K562 (cell line): Measurements from ENCODE around the gene LTBP1. TPM values are rescaled to one million over a fixed set of nuclear protein-coding genes. Genes with fewer than 3 reads are reported as not detected.

Experiments
- ATAC-seq: fragments of 200-7000 bp; cut with Tn5 transposase; 3 replicates; pipeline ENCODE4 v1.9.1; 2020; ENCODE audit warnings: moderate library complexity
- BruUV-seq: library from RNA; stranded (reverse); fragments of 400-500 nt; replicated peaks from 2 replicates; lab custom pipeline; 2021; lab: Mats Ljungman, UMichigan
- CTCF ChIA-PET: fragments of 300-600 bp; formaldehyde crosslinking; extraction: SDS; loops from one replicate; lab custom pipeline; 2021; ENCODE audit warnings: low intra/inter-chr PET ratio; lab: Yijun Ruan, JAX
- POLR2A ChIA-PET: fragments of 300-600, 350-650 bp; sonication (Branson Sonifier 250); formaldehyde crosslinking; extraction: SDS; loops from one replicate; lab custom pipeline; 2021; ENCODE audit warnings: antibody characterized with exemption, inconsistent platforms; lab: Yijun Ruan, JAX
- DNase-seq, 4 experiments: peaks; one replicate each; pipeline versions ENCODE4 v3.0.0 to v3.0.0-alpha.2; 2011 to 2018; ENCODE audit warnings: low spot score in 3 of 4, mixed read lengths in 3 of 4; ENCODE audit errors: extremely low read depth in 1 of 4
- FAIRE-seq: peaks from 2 replicates; lab custom pipeline; 2011; peaks lifted over from hg19 to GRCh38; lab: Jason Lieb, UNC
- H2AFZ ChIP-seq: 2 replicates; pipeline ENCODE4 v1.6.0; 2011; ENCODE audit warnings: low read depth, low read length, control low read depth, inconsistent platforms
- H3K27ac ChIP-seq: fragments of 200-600 bp; 3 replicates; pipeline ENCODE4 v1.8.0; 2011; ENCODE audit warnings: low read depth, mild to moderate bottlenecking, control low read depth, inconsistent platforms, low read length, moderate library complexity, mixed read lengths; ENCODE audit errors: extremely low read depth
- H3K27me3 ChIP-seq, 2 experiments: fragments of 300-600 bp in 1 of 2; 2 replicates in 1 of 2; 3 replicates in 1 of 2; pipeline versions ENCODE4 v1.6.0 to v1.8.0; 2011; ENCODE audit warnings: inconsistent platforms in 2 of 2, low read length in 2 of 2, mild to moderate bottlenecking in 1 of 2, mixed read lengths in 1 of 2, moderate library complexity in 1 of 2; ENCODE audit not compliant: control insufficient read depth in 2 of 2, insufficient read depth in 2 of 2
- H3K36me3 ChIP-seq: fragments of 300-600 bp; 3 replicates; pipeline ENCODE4 v1.8.0; 2011; ENCODE audit warnings: mild to moderate bottlenecking, low read length, inconsistent platforms; ENCODE audit not compliant: control insufficient read depth, insufficient read depth
- H3K4me1 ChIP-seq, 2 experiments: fragments of 200-600 bp in 1 of 2; replicated peaks in 1 of 2; 2 replicates in 1 of 2; 3 replicates in 1 of 2; pipeline versions ENCODE4 v1.5.1 to v1.8.0; 2011; ENCODE audit warnings: inconsistent platforms in 2 of 2, low read length in 2 of 2, mild to moderate bottlenecking in 1 of 2, mixed read lengths in 1 of 2, moderate library complexity in 1 of 2; ENCODE audit not compliant: control insufficient read depth in 2 of 2, insufficient read depth in 2 of 2
- H3K4me2 ChIP-seq: 2 replicates; pipeline ENCODE4 v1.6.1; 2011; ENCODE audit warnings: low read length, control low read depth, inconsistent platforms, mixed read lengths; ENCODE audit not compliant: insufficient read depth
- H3K4me3 ChIP-seq: fragments of 200-600 bp; sonication (generic), shearing (Covaris generic); 2 replicates; pipeline ENCODE4 v1.5.1; 2016; ENCODE audit warnings: control low read depth, inconsistent platforms
- H3K79me2 ChIP-seq: fragments of 200-600 bp; 3 replicates; pipeline ENCODE4 v1.8.0; 2011; ENCODE audit warnings: low read length, inconsistent platforms; ENCODE audit not compliant: control insufficient read depth, insufficient read depth
- H3K9ac ChIP-seq, 2 experiments: 2 replicates each; pipeline versions ENCODE4 v1.6.0 to v1.6.1; 2011; ENCODE audit warnings: low read depth in 2 of 2, low read length in 2 of 2, control low read depth in 1 of 2, inconsistent platforms in 1 of 2, mild to moderate bottlenecking in 1 of 2, mixed read lengths in 1 of 2; ENCODE audit not compliant: insufficient read depth in 1 of 2
- H3K9me1 ChIP-seq: one replicate; pipeline ENCODE4 v1.6.0; 2011; ENCODE audit warnings: inconsistent platforms, mild to moderate bottlenecking, low read length, moderate library complexity; ENCODE audit not compliant: control insufficient read depth, insufficient read depth
- H3K9me3 ChIP-seq: replicated peaks from 2 replicates; pipeline ENCODE4 v1.5.1; 2011; ENCODE audit warnings: low read depth, low read length, inconsistent platforms; ENCODE audit not compliant: control insufficient read depth, insufficient read depth
- H4K20me1 ChIP-seq: replicated peaks from 2 replicates; pipeline ENCODE4 v1.6.1; 2011; ENCODE audit warnings: low read length, inconsistent platforms, mixed read lengths; ENCODE audit not compliant: control insufficient read depth, insufficient read depth
- ARHGAP35 ChIP-seq: fragments of 450-650 bp; IDR thresholded peaks from 2 replicates; pipeline ENCODE4 v1.6.1; 2018; ENCODE audit not compliant: partially characterized antibody
- ARID2 ChIP-seq: fragments of 450-650 bp; IDR thresholded peaks from 2 replicates; pipeline ENCODE4 v1.6.1; 2017; ENCODE audit warnings: antibody characterized with exemption, mild to moderate bottlenecking
- GATAD2A ChIP-seq: fragments of 450-650 bp; IDR thresholded peaks from 2 replicates; pipeline ENCODE4 v1.6.1; 2017
- HDAC1 ChIP-seq, 2 experiments: fragments of 450-650 bp; IDR thresholded peaks; 2 replicates each; pipeline ENCODE4 v1.6.1; 2016 to 2017; ENCODE audit warnings: inconsistent platforms in 1 of 2, mild to moderate bottlenecking in 1 of 2, moderate library complexity in 1 of 2
- KDM2B ChIP-seq: fragments of 250-450 bp; sonication (Bioruptor Pico); IDR thresholded peaks from 2 replicates; pipeline ENCODE4 v1.8.0; 2021; ENCODE audit warnings: mild to moderate bottlenecking, moderate library complexity
- SREBF1 ChIP-seq: fragments of 150-350 bp; IDR thresholded peaks from 2 replicates; pipeline ENCODE4 v1.6.1; 2014; ENCODE audit warnings: antibody characterized with exemption, low read depth, low read length, borderline replicate concordance
- ZNF512 ChIP-seq: IDR thresholded peaks from 2 replicates; pipeline ENCODE4 v1.6.1; 2016; ENCODE audit warnings: missing genetic modification characterization, missing compliant biosample characterization
- WGBS: fragments of 100-300 bp; shearing (Covaris generic); methylation state at CpG from one replicate; pipeline ENCODE4 v1.1.6; 2016; ENCODE audit warnings: low coverage, mixed read lengths; ENCODE audit not compliant: insufficient coverage; ENCODE audit errors: missing lambda C conversion rate; 5-methylcytosine and 5-hydroxymethylcytosine counted together
- in situ Hi-C: fragments of 300-500 bp; cut with MboI; formaldehyde crosslinking; loops from 4 replicates; pipeline ENCODE4 v1.15.0; 2018; ENCODE audit warnings: inconsistent platforms, mixed read lengths
- intact Hi-C: fragments of 100-400 bp; cut with micrococcal nuclease; formaldehyde crosslinking; loops from 2 replicates; pipeline ENCODE4 v1.14.2; 2022
- polyA plus RNA-seq, 8 experiments: library from polyadenylated mRNA; depleted of rRNA in 4 of 8; stranded (reverse) in 5 of 8; unstranded in 3 of 8; fragments of >200 nt; fragmentation: Nextera tagmentation in 2 of 8; fragmentation: Illumina TruSeq in 1 of 8; extraction: Ambion mirVana in 2 of 8; extraction: Trizol in 1 of 8; gene quantifications; 2 replicates each; pipeline versions ENCODE4 v1.2.1 to v1.2.3, GENCODE V29; 2011 to 2014; ENCODE audit warnings: inconsistent platforms in 1 of 8, missing spikeins in 1 of 8
- total RNA-seq, 7 experiments: library from RNA; depleted of rRNA in 6 of 7; stranded (reverse); fragments of >200 nt in 6 of 7; fragmentation: Illumina TruSeq in 2 of 7; extraction: Trizol in 2 of 7; gene quantifications; 2 replicates each; pipeline versions ENCODE4 v1.2.1 to v1.2.3, GENCODE V29; 2011 to 2021; ENCODE audit warnings: low replicate concordance in 1 of 7
- TF ChIP-seq, protein P1 (sequence below): fragments of 250-450 bp; sonication (Bioruptor Pico); IDR thresholded peaks from 2 replicates; pipeline ENCODE4 v1.5.0; 2021; ENCODE audit warnings: mild to moderate bottlenecking, moderate library complexity
- TF ChIP-seq, protein P2 (sequence below): IDR thresholded peaks from 2 replicates; pipeline ENCODE4 v1.6.1; 2014; ENCODE audit warnings: antibody characterized with exemption
- TF ChIP-seq, protein P3 (sequence below): sonication (generic); formaldehyde crosslinking; IDR thresholded peaks from 2 replicates; pipeline ENCODE4 v1.8.1; 2023; ENCODE audit warnings: mild to moderate bottlenecking, missing genetic modification reagents
- TF ChIP-seq, protein P4 (sequence below): IDR thresholded peaks from 2 replicates; pipeline ENCODE4 v1.6.1; 2012; ENCODE audit warnings: low read depth, low read length, improper control_type of control experiment, borderline replicate concordance

LTBP1 gene
- total and polyA plus RNA-seq, 9 of the 15 experiments (the other 6 are each of a cell fraction or from before 2014, with no cell fraction given), result 3.6 to 16.4 (median 8.5) TPM

- no peaks in the 10 kb centered on the region for H3K36me3 ChIP-seq
- H3K27me3 ChIP-seq, result no peaks in the 10 kb centered on the region
- H3K9ac ChIP-seq, result no peak overlapping the region
- 78% methylated on average over 7 of the region's 8 CpGs for WGBS
- H3K9me3 ChIP-seq, result no peaks in the 10 kb centered on the region
- H2AFZ ChIP-seq, result no peak overlapping the region
- FAIRE-seq (no peak), DNase-seq (no peak), ATAC-seq (no peak)
- H3K27ac ChIP-seq, result no peak overlapping the region
- in situ Hi-C loops, result loop anchor here (10.0 to 25.0 kb wide), 2 partner anchors 433 to 645 kb away; partner anchors contain the start of gene FAM98A
- no peaks in the 10 kb centered on the region for H3K79me2 ChIP-seq
- no peaks in the 10 kb centered on the region for H3K9me1 ChIP-seq
- ChIA-PET POLR2A (interaction anchor here (1.9 kb wide), 1 partner anchor 9 kb away, joined by 7 read pairs; no protein-coding TSS in a partner anchor), CTCF (interaction anchor here (0.6 kb wide), 1 partner anchor 106 kb away, joined by 3 read pairs; no protein-coding TSS in a partner anchor)
- BruUV-seq, result no TSS peak
- intact Hi-C loops, result no loop called here
- peaks cover 10 to 11% of the 10 kb centered on the region in 2 experiments; a peak in 4 of 5 replicates for H3K4me1 ChIP-seq
- no peak overlapping the region for H3K4me3 ChIP-seq
- no peak overlapping the region for H3K4me2 ChIP-seq
- H4K20me1 ChIP-seq, result no peaks in the 10 kb centered on the region
- TF ChIP-seq ARID2, result no peak
- no peak for TF ChIP-seq KDM2B (CRISPR knock-in tag)
- TF ChIP-seq, protein P1, sequence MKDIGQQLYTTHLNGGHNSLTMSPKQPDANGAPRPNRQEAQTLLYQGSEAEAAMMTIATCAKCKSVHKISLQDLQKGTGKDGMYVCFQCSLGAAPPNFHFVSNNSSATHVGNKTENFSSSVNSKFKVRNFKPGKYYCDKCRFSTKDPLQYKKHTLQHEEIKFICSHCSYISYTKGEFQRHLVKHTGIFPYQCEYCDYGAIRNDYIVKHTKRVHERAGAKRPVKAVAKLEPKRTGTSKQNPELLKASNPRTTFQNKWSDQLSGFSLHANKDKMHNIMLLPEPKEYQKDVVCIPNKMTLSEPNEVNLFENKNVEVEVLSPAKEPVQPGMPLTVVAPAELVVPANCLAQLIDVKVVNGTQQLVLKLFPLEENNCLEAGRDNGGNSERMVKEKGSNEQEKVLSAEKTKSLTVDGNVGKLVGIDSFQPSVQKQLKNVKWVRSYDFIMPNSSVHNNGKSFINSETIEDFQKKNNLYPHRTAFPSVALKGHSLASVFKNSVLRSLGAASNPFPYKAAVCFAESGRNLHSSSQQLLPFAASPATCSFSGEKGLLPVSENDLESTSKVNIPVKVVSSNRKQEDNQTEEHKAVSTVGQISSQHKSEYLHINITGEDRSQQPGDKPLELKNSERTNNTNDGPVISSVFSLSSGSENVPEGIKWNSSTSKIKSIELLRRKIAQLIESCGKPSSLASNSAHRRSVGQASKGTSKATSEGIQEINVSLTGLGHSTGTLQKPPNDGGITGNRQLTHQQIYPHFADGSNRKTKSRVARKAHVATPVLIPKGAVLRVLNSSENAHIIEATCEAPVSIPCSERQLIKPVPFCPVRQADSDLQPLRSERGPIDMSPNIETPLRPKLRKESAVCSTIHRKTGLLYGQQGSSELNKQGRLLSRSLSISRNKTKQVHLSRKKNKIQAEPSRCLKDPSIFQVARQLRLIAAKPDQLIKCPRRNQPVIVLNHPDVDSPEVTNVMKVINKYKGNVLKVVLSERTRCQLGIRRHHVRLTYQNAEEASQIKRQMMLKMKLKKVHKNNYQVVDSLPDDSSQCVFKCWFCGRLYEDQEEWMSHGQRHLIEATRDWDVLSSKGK, result no peak
- no peak for TF ChIP-seq HDAC1 (IDR thresholded peaks at IDR 0.05)
- TF ChIP-seq ARHGAP35, result no peak
- TF ChIP-seq, protein P2, sequence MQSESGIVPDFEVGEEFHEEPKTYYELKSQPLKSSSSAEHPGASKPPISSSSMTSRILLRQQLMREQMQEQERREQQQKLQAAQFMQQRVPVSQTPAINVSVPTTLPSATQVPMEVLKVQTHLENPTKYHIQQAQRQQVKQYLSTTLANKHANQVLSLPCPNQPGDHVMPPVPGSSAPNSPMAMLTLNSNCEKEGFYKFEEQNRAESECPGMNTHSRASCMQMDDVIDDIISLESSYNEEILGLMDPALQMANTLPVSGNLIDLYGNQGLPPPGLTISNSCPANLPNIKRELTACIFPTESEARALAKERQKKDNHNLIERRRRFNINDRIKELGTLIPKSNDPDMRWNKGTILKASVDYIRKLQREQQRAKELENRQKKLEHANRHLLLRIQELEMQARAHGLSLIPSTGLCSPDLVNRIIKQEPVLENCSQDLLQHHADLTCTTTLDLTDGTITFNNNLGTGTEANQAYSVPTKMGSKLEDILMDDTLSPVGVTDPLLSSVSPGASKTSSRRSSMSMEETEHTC, result no peak
- TF ChIP-seq, protein P3, sequence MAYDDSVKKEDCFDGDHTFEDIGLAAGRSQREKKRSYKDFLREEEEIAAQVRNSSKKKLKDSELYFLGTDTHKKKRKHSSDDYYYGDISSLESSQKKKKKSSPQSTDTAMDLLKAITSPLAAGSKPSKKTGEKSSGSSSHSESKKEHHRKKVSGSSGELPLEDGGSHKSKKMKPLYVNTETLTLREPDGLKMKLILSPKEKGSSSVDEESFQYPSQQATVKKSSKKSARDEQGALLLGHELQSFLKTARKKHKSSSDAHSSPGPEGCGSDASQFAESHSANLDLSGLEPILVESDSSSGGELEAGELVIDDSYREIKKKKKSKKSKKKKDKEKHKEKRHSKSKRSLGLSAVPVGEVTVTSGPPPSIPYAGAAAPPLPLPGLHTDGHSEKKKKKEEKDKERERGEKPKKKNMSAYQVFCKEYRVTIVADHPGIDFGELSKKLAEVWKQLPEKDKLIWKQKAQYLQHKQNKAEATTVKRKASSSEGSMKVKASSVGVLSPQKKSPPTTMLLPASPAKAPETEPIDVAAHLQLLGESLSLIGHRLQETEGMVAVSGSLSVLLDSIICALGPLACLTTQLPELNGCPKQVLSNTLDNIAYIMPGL (CRISPR knock-in tag), result no peak
- 0 out of 2 replicates have a peak, but pooled peaks have one; percentile 50 for TF ChIP-seq GATAD2A
- TF ChIP-seq, protein P4, sequence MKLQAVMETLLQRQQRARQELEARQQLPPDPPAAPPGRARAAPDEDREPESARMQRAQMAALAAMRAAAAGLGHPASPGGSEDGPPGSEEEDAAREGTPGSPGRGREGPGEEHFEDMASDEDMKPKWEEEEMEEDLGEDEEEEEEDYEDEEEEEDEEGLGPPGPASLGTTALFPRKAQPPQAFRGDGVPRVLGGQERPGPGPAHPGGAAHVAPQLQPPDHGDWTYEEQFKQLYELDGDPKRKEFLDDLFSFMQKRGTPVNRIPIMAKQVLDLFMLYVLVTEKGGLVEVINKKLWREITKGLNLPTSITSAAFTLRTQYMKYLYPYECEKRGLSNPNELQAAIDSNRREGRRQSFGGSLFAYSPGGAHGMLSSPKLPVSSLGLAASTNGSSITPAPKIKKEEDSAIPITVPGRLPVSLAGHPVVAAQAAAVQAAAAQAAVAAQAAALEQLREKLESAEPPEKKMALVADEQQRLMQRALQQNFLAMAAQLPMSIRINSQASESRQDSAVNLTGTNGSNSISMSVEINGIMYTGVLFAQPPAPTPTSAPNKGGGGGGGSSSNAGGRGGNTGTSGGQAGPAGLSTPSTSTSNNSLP, result no peak
- TF ChIP-seq SREBF1, result no peak
- peak; percentile 75 for TF ChIP-seq ZNF512 (tag)
Observed at GRCh38 chr2:32941944-32942690, 4.6 kb upstream of the LTBP1 start.
